IMR-90 (cell line): ENCODE measurements around the gene LDB2. TPM values are rescaled to one million over a fixed set of nuclear protein-coding genes. Genes with fewer than 3 reads are reported as not detected.

Experiments
- ATAC-seq: fragments of 200-7000 bp; cut with Tn5 transposase; 2 replicates; pipeline ENCODE4 v1.9.1; 2020; ENCODE audit warnings: low read depth, mild to moderate bottlenecking, moderate library complexity
- BruUV-seq: library from RNA; stranded (reverse); fragments of 400-500 nt; replicated peaks from 2 replicates; lab custom pipeline; 2021; lab: Mats Ljungman, UMichigan
- CTCF ChIA-PET: fragments of 300-600 bp; formaldehyde crosslinking; extraction: SDS; loops from one replicate; lab custom pipeline; 2021; ENCODE audit warnings: antibody characterized with exemption; lab: Yijun Ruan, JAX
- POLR2A ChIA-PET: fragments of 300-600 bp; sonication (Branson Sonifier 250); formaldehyde crosslinking; loops from one replicate; lab custom pipeline; 2022; ENCODE audit warnings: antibody characterized with exemption; ENCODE audit not compliant: unreplicated experiment; lab: Charles Lee
- DNase-seq: peaks from one replicate; pipeline ENCODE4 v3.0.0; 2013
- H2AFZ ChIP-seq: replicated peaks from 2 replicates; pipeline ENCODE3; 2013; ENCODE audit warnings: low read length, mild to moderate bottlenecking; ENCODE audit not compliant: poor library complexity
- H2AK5ac ChIP-seq: 2 replicates; pipeline ENCODE4 v1.6.1; 2013; ENCODE audit warnings: low read depth, low read length, inconsistent platforms
- H2AK9ac ChIP-seq: replicated peaks from 2 replicates; pipeline ENCODE3; 2013; ENCODE audit warnings: mild to moderate bottlenecking, low read depth, low read length, moderate library complexity; ENCODE audit not compliant: poor library complexity
- H2BK120ac ChIP-seq: 2 replicates; pipeline ENCODE4 v1.6.1; 2013; ENCODE audit warnings: low read depth, low read length, inconsistent platforms
- H2BK15ac ChIP-seq: 3 replicates; pipeline ENCODE4 v1.6.1; 2013; ENCODE audit warnings: low read depth, low read length, inconsistent platforms
- H2BK20ac ChIP-seq: 2 replicates; pipeline ENCODE4 v1.6.1; 2013; ENCODE audit warnings: low read depth, mild to moderate bottlenecking, inconsistent platforms, low read length, moderate library complexity
- H2BK5ac ChIP-seq: 2 replicates; pipeline ENCODE4 v1.6.1; 2013; ENCODE audit warnings: mild to moderate bottlenecking, low read depth, low read length, inconsistent platforms; ENCODE audit not compliant: poor library complexity, severe bottlenecking
- H3K14ac ChIP-seq: replicated peaks from 2 replicates; pipeline ENCODE4 v1.6.1; 2013; ENCODE audit warnings: low read depth, low read length, inconsistent platforms
- H3K18ac ChIP-seq: 2 replicates; pipeline ENCODE4 v1.6.1; 2013; ENCODE audit warnings: low read depth, low read length, control low read depth
- H3K23ac ChIP-seq: 2 replicates; pipeline ENCODE4 v1.6.1; 2013; ENCODE audit warnings: low read depth, low read length, inconsistent platforms
- H3K27ac ChIP-seq: 2 replicates; pipeline ENCODE4 v1.5.1; 2013; ENCODE audit warnings: mild to moderate bottlenecking, control low read depth, low read length; ENCODE audit not compliant: insufficient read depth
- H3K27me3 ChIP-seq: 2 replicates; pipeline ENCODE4 v1.6.1; 2013; ENCODE audit warnings: low read length; ENCODE audit not compliant: control insufficient read depth, insufficient read depth
- H3K36me3 ChIP-seq: 2 replicates; pipeline ENCODE4 v1.6.1; 2013; ENCODE audit warnings: low read length, mixed read lengths; ENCODE audit not compliant: control insufficient read depth, insufficient read depth
- H3K4ac ChIP-seq: 2 replicates; pipeline ENCODE4 v1.6.1; 2013; ENCODE audit warnings: low read depth, low read length, inconsistent platforms
- H3K4me1 ChIP-seq: 2 replicates; pipeline ENCODE4 v1.6.1; 2013; ENCODE audit warnings: low read length, mixed read lengths; ENCODE audit not compliant: control insufficient read depth, insufficient read depth
- H3K4me2 ChIP-seq: 2 replicates; pipeline ENCODE4 v1.6.1; 2013; ENCODE audit warnings: low read depth, mild to moderate bottlenecking, control low read depth, low read length, moderate library complexity
- H3K4me3 ChIP-seq: 2 replicates; pipeline ENCODE4 v1.5.1; 2013; ENCODE audit warnings: low read depth, mild to moderate bottlenecking, control low read depth, low read length, moderate library complexity; ENCODE audit not compliant: insufficient read depth
- H3K56ac ChIP-seq: 2 replicates; pipeline ENCODE4 v1.6.1; 2013; ENCODE audit warnings: low read length, inconsistent platforms; ENCODE audit not compliant: insufficient read depth; ENCODE audit errors: extremely low read depth
- H3K79me1 ChIP-seq, 2 experiments: 2 replicates each; pipeline ENCODE4 v1.6.1; 2013; ENCODE audit warnings: low read length in 2 of 2, inconsistent platforms in 1 of 2, low read depth in 1 of 2
- H3K9ac ChIP-seq: 2 replicates; pipeline ENCODE4 v1.6.1; 2013; ENCODE audit warnings: low read depth, low read length, control low read depth
- H3K9me1 ChIP-seq: 2 replicates; pipeline ENCODE4 v1.6.1; 2013; ENCODE audit warnings: low read length, inconsistent platforms; ENCODE audit not compliant: insufficient read depth
- H3K9me3 ChIP-seq: 2 replicates; pipeline ENCODE4 v1.6.1; 2013; ENCODE audit warnings: low read length; ENCODE audit not compliant: control insufficient read depth, insufficient read depth
- H4K20me1 ChIP-seq: 2 replicates; pipeline ENCODE4 v1.6.1; 2013; ENCODE audit warnings: low read length, inconsistent platforms; ENCODE audit not compliant: insufficient read depth
- H4K5ac ChIP-seq: 2 replicates; pipeline ENCODE4 v1.6.1; 2013; ENCODE audit warnings: mild to moderate bottlenecking, low read depth, low read length, control low read depth
- H4K8ac ChIP-seq, 2 experiments: 2 replicates each; pipeline ENCODE4 v1.6.1; 2013; ENCODE audit warnings: low read depth in 2 of 2, low read length in 2 of 2, control low read depth in 1 of 2, inconsistent platforms in 1 of 2
- H4K91ac ChIP-seq: 2 replicates; pipeline ENCODE4 v1.6.1; 2013; ENCODE audit warnings: low read depth, low read length, inconsistent platforms; ENCODE audit not compliant: insufficient read depth
- BHLHE40 ChIP-seq: fragments of 150-350 bp; IDR thresholded peaks from 2 replicates; pipeline ENCODE4 v1.6.1; 2016; ENCODE audit warnings: mild to moderate bottlenecking, low read depth, low read length
- CEBPB ChIP-seq: IDR thresholded peaks from 2 replicates; pipeline ENCODE4 v1.6.1; 2012; ENCODE audit warnings: low read depth, low read length, improper control_type of control experiment
- CHD1 ChIP-seq: IDR thresholded peaks from 2 replicates; pipeline ENCODE4 v1.6.1; 2012; ENCODE audit warnings: low read depth, low read length, improper control_type of control experiment
- CTCF ChIP-seq: conservative IDR thresholded peaks from 2 replicates; pipeline ENCODE4 v1.5.1; 2012; ENCODE audit warnings: mild to moderate bottlenecking, low read depth, low read length, improper control_type of control experiment
- ELK1 ChIP-seq: fragments of 150-350 bp; IDR thresholded peaks from 2 replicates; pipeline ENCODE4 v1.6.1; 2016; ENCODE audit warnings: low read depth, mild to moderate bottlenecking, low read length, moderate library complexity, borderline replicate concordance
- FOS ChIP-seq: fragments of 150-350 bp; IDR thresholded peaks from 2 replicates; pipeline ENCODE4 v1.6.1; 2016; ENCODE audit warnings: low read depth, low read length
- MAFK ChIP-seq: IDR thresholded peaks from 2 replicates; pipeline ENCODE4 v1.6.1; 2012; ENCODE audit warnings: low read depth, low read length, improper control_type of control experiment
- MAZ ChIP-seq: IDR thresholded peaks from 2 replicates; pipeline ENCODE4 v1.6.1; 2012; ENCODE audit warnings: low read depth, mild to moderate bottlenecking, low read length, improper control_type of control experiment, moderate library complexity, borderline replicate concordance
- MXI1 ChIP-seq: IDR thresholded peaks from 2 replicates; pipeline ENCODE4 v1.6.1; 2012; ENCODE audit warnings: low read depth, mild to moderate bottlenecking, low read length, moderate library complexity, borderline replicate concordance
- NFE2L2 ChIP-seq: fragments of 150-350 bp; IDR thresholded peaks from 2 replicates; pipeline ENCODE4 v1.6.1; 2016; ENCODE audit warnings: low read depth, mild to moderate bottlenecking, low read length
- POLR2A ChIP-seq: IDR thresholded peaks from 2 replicates; pipeline ENCODE4 v1.6.1; 2012; ENCODE audit warnings: mild to moderate bottlenecking, low read depth, low read length
- RAD21 ChIP-seq: IDR thresholded peaks from 2 replicates; pipeline ENCODE4 v1.6.1; 2012; ENCODE audit warnings: low read length, improper control_type of control experiment
- RCOR1 ChIP-seq: IDR thresholded peaks from 2 replicates; pipeline ENCODE4 v1.6.1; 2012; ENCODE audit warnings: mild to moderate bottlenecking, low read length, improper control_type of control experiment; ENCODE audit not compliant: insufficient replicate concordance
- RFX5 ChIP-seq: IDR thresholded peaks from 2 replicates; pipeline ENCODE4 v1.8.0; 2012; ENCODE audit warnings: low read depth, mild to moderate bottlenecking, low read length, moderate library complexity
- SMC3 ChIP-seq: fragments of 150-350 bp; IDR thresholded peaks from 2 replicates; pipeline ENCODE4 v1.6.1; 2016; ENCODE audit warnings: low read depth, mild to moderate bottlenecking, antibody characterized with exemption, low read length, moderate library complexity
- USF2 ChIP-seq: fragments of 150-350 bp; IDR thresholded peaks from 2 replicates; pipeline ENCODE4 v1.6.1; 2017; ENCODE audit warnings: mild to moderate bottlenecking, antibody characterized with exemption, low read length, low read depth
- WGBS, 2 experiments: methylation state at CpG; one replicate each; pipeline versions ENCODE4 v1.1.5 to v1.1.7; 2013; ENCODE audit warnings: missing lambda C conversion rate in 2 of 2; ENCODE audit not compliant: insufficient read length in 1 of 2; ENCODE audit errors: extremely low coverage in 2 of 2; 5-methylcytosine and 5-hydroxymethylcytosine counted together
- dilution Hi-C: fragments of 300-500 bp; cut with HindIII; formaldehyde crosslinking; loops from one replicate; pipeline ENCODE4 v1.14.3; 2018; ENCODE audit warnings: low sequenced_read_pairs; ENCODE audit not compliant: unreplicated experiment
- in situ Hi-C: fragments of 300-500 bp; cut with MboI; formaldehyde crosslinking; loops from 3 replicates; pipeline ENCODE4 v1.14.3; 2019; ENCODE audit warnings: low sequenced_read_pairs, inconsistent platforms, mixed read lengths
- intact Hi-C: fragments of 100-400 bp; cut with micrococcal nuclease; formaldehyde crosslinking; loops from 2 replicates; pipeline ENCODE4 v1.10.0; 2022
- polyA plus RNA-seq, 3 experiments: library from polyadenylated mRNA; depleted of rRNA; stranded (reverse); fragments of >200 nt; gene quantifications; 2 replicates each; pipeline ENCODE4 v1.2.3, GENCODE V29; 2012; ENCODE audit warnings: low replicate concordance in 1 of 3
- total RNA-seq: library from RNA; depleted of rRNA; stranded (reverse); fragments of >200 nt; gene quantifications from 2 replicates; pipeline ENCODE4 v1.2.3, GENCODE V29; 2012

The LDB2 gene
- total and polyA plus RNA-seq, 2 of the 4 experiments (the other 2 are of a cell fraction): 67.9 to 116 TPM

- WGBS, 2 experiments: no CpG with 5 or more reads among the region's 14 CpGs
- no peak overlapping the region for H2BK120ac ChIP-seq
- no peak overlapping the region for H2AK9ac ChIP-seq
- no peaks in the 10 kb centered on the region for H3K9me1 ChIP-seq
- intact Hi-C loops: no loop called here
- no peak overlapping the region for H4K8ac ChIP-seq
- H3K4me3 ChIP-seq: no peak overlapping the region
- ChIA-PET CTCF (no interaction called here), POLR2A (no interaction called here)
- no peak overlapping the region for H2BK5ac ChIP-seq
- H2BK15ac ChIP-seq: no peak overlapping the region
- H3K23ac ChIP-seq: no peak overlapping the region
- H2AK5ac ChIP-seq: no peak overlapping the region
- H2AFZ ChIP-seq: no peak overlapping the region
- in situ Hi-C loops: no loop called here
- no peak overlapping the region for H3K4me2 ChIP-seq
- BruUV-seq: no TSS peak
- no peaks in the 10 kb centered on the region for H4K20me1 ChIP-seq
- no peak overlapping the region for H3K56ac ChIP-seq
- H3K79me1 ChIP-seq: no peaks in the 10 kb centered on the region
- H2BK20ac ChIP-seq: no peak overlapping the region
- no peaks in the 10 kb centered on the region for H3K4me1 ChIP-seq
- no peak overlapping the region for H3K4ac ChIP-seq
- TF ChIP-seq BHLHE40 (no peak), POLR2A (no peak), NFE2L2 (no peak), MAZ (no peak), CHD1 (no peak), RFX5 (no peak), RCOR1 (no peak), CTCF (no peak), USF2 (no peak), FOS (no peak), MXI1 (no peak), ELK1 (no peak), RAD21 (no peak), SMC3 (no peak), CEBPB (no peak), MAFK (no peak)
- no peaks in the 10 kb centered on the region for H3K27me3 ChIP-seq
- no peak overlapping the region for H3K18ac ChIP-seq
- H4K5ac ChIP-seq: no peak overlapping the region
- dilution Hi-C loops: no loop called here
- no peak overlapping the region for H3K9ac ChIP-seq
- no peaks in the 10 kb centered on the region for H3K36me3 ChIP-seq
- ATAC-seq (no peak), DNase-seq (no peak)
- no peaks in the 10 kb centered on the region for H3K9me3 ChIP-seq
- H3K27ac ChIP-seq: no peak overlapping the region
- H3K14ac ChIP-seq: no peak overlapping the region
- no peak overlapping the region for H4K91ac ChIP-seq
These were observed 44.0 kb upstream of the LDB2 start for GRCh38 chr4:16942491-16942890.
